GM12874 (cell line): Measurements from ENCODE around the gene GPC6.

Experiments used
- CTCF ChIP-seq: IDR thresholded peaks from 2 replicates; pipeline ENCODE4 v1.5.1; 2011; ENCODE audit warnings: low read depth, mild to moderate bottlenecking, control low read depth, low read length, moderate library complexity; ENCODE audit not compliant: insufficient read depth

GPC6 gene

GRCh38 chr13:94020426-94020825 lies 793.8 kb downstream of the GPC6 start:
- TF ChIP-seq CTCF = no peak

GRCh38 chr13:94020833-94021232 lies 794.2 kb downstream of the GPC6 start:
- TF ChIP-seq CTCF = no peak

- no peak for TF ChIP-seq CTCF
Observed at GRCh38 chr13:94028234-94028633, 801.6 kb downstream of the GPC6 start.

- TF ChIP-seq CTCF = no peak
Observed at GRCh38 chr13:94028650-94029049, 802.0 kb downstream of the GPC6 start.

GRCh38 chr13:94030415-94031119 lies 804.0 kb downstream of the GPC6 start:
- TF ChIP-seq CTCF = no peak

- TF ChIP-seq CTCF = no peak
Observed at GRCh38 chr13:94031609-94032008, 805.0 kb downstream of the GPC6 start.

- TF ChIP-seq CTCF = no peak
Observed at GRCh38 chr13:94033098-94033497, 806.5 kb downstream of the GPC6 start.
